HUES64 (cell line): ENCODE data around the gene CLPX.
A peak's percentile ranks its signal among the peaks of the same experiment; 100 is the strongest.
"Not testable (repeated sequence)": the region's sequence is repeated elsewhere in the genome, so short reads cannot be mapped to it uniquely, and the experiment has no call there.

ENCODE experiments used
- H3K27ac ChIP-seq: 2 replicates; pipeline ENCODE4 v1.7.0; 2013; ENCODE audit warnings: low read depth, low read length, inconsistent platforms
- H3K27me3 ChIP-seq: 2 replicates; pipeline ENCODE4 v1.6.1; 2013; ENCODE audit warnings: mild to moderate bottlenecking, low read length; ENCODE audit not compliant: insufficient read depth
- H3K36me3 ChIP-seq: 2 replicates; pipeline ENCODE4 v1.6.1; 2013; ENCODE audit warnings: mild to moderate bottlenecking, low read length; ENCODE audit not compliant: insufficient read depth
- H3K4me1 ChIP-seq: 2 replicates; pipeline ENCODE4 v1.6.1; 2013; ENCODE audit warnings: mild to moderate bottlenecking, low read length, moderate library complexity; ENCODE audit not compliant: insufficient read depth
- H3K4me3 ChIP-seq: 2 replicates; pipeline ENCODE4 v1.5.1; 2013; ENCODE audit warnings: mild to moderate bottlenecking, low read length, moderate library complexity
- H3K9ac ChIP-seq: 2 replicates; pipeline ENCODE4 v1.6.1; 2013; ENCODE audit warnings: mild to moderate bottlenecking, low read depth, low read length
- H3K9me3 ChIP-seq: 2 replicates; pipeline ENCODE4 v1.6.1; 2013; ENCODE audit warnings: low read depth, low read length; ENCODE audit not compliant: insufficient read depth
- WGBS: fragments of 150-250, 120-280 bp; methylation state at CpG from one replicate; pipeline ENCODE4 v1.1.7; 2013; ENCODE audit warnings: missing lambda C conversion rate; 5-methylcytosine and 5-hydroxymethylcytosine counted together

CLPX gene

GRCh38 chr15:65165875-65166274 is 19.3 kb downstream of the CLPX start:
- Histone ChIP-seq H3K27ac (no peak overlapping the region), H3K4me3 (no peak overlapping the region), H3K4me1 (no peaks in the 10 kb centered on the region), H3K9ac (no peak overlapping the region), H3K36me3 (peaks cover 58% of the 10 kb centered on the region), H3K9me3 (no peaks in the 10 kb centered on the region), H3K27me3 (no peaks in the 10 kb centered on the region)
- WGBS: 95% methylated on average over 2 of the region's 2 CpGs

GRCh38 chr15:65164139-65164538 is 21.0 kb downstream of the CLPX start:
- Histone ChIP-seq H3K27ac (no peak overlapping the region), H3K9me3 (no peaks in the 10 kb centered on the region), H3K9ac (no peak overlapping the region), H3K4me1 (no peaks in the 10 kb centered on the region), H3K27me3 (no peaks in the 10 kb centered on the region), H3K36me3 (peaks cover 60% of the 10 kb centered on the region), H3K4me3 (no peak overlapping the region)
- no CpG with 5 or more reads among the region's 1 CpG for WGBS

GRCh38 chr15:65163041-65163440 is 22.1 kb downstream of the CLPX start:
- H3K27ac ChIP-seq: no peak overlapping the region
- 92% methylated on average over 3 of the region's 4 CpGs for WGBS

GRCh38 chr15:65156692-65157091 is 28.4 kb downstream of the CLPX start:
- Histone ChIP-seq H3K27ac (no peak overlapping the region), H3K9ac (no peak overlapping the region), H3K4me3 (no peak overlapping the region), H3K9me3 (no peaks in the 10 kb centered on the region), H3K4me1 (no peaks in the 10 kb centered on the region), H3K27me3 (no peaks in the 10 kb centered on the region), H3K36me3 (peaks cover 91% of the 10 kb centered on the region)
- WGBS: 94% methylated on average over 5 of the region's 5 CpGs

More at GRCh38 chr15:65163041-65163440, 22.1 kb downstream of the CLPX start:
- H3K4me1 ChIP-seq: no peaks in the 10 kb centered on the region
- no peaks in the 10 kb centered on the region for H3K9me3 ChIP-seq
- no peak overlapping the region for H3K4me3 ChIP-seq
- H3K9ac ChIP-seq: no peak overlapping the region
- H3K36me3 ChIP-seq: peaks cover 70% of the 10 kb centered on the region
- no peaks in the 10 kb centered on the region for H3K27me3 ChIP-seq

GRCh38 chr15:65154720-65155119 is 30.4 kb downstream of the CLPX start:
- Histone ChIP-seq H3K9me3 (no peaks in the 10 kb centered on the region), H3K27me3 (no peaks in the 10 kb centered on the region), H3K9ac (no peak overlapping the region), H3K36me3 (peaks cover 92% of the 10 kb centered on the region), H3K4me1 (no peaks in the 10 kb centered on the region), H3K27ac (no peak overlapping the region), H3K4me3 (no peak overlapping the region)
- 93% methylated on average over 6 of the region's 6 CpGs for WGBS

- 99% methylated on average over 3 of the region's 3 CpGs for WGBS
- Histone ChIP-seq H3K27me3 (no peaks in the 10 kb centered on the region), H3K9ac (no peak overlapping the region), H3K27ac (no peak overlapping the region), H3K4me1 (no peaks in the 10 kb centered on the region), H3K4me3 (no peak overlapping the region), H3K36me3 (peaks cover 47% of the 10 kb centered on the region), H3K9me3 (no peaks in the 10 kb centered on the region)
Observed at GRCh38 chr15:65147902-65148301, 37.2 kb downstream of the CLPX start.

- Histone ChIP-seq H3K4me3 (no peak overlapping the region), H3K27ac (no peak overlapping the region), H3K9ac (no peak overlapping the region), H3K4me1 (no peaks in the 10 kb centered on the region), H3K9me3 (no peaks in the 10 kb centered on the region), H3K36me3 (peaks cover 34% of the 10 kb centered on the region), H3K27me3 (no peaks in the 10 kb centered on the region)
- WGBS: 94% methylated on average over 4 of the region's 4 CpGs
Observed at GRCh38 chr15:65146438-65146837, 38.7 kb downstream of the CLPX start.

GRCh38 chr15:65138631-65139030 is 46.5 kb downstream of the CLPX start:
- H3K9ac ChIP-seq, H3K36me3 ChIP-seq, H3K27me3 ChIP-seq, H3K27ac ChIP-seq, H3K4me1 ChIP-seq, H3K4me3 ChIP-seq: not testable (repeated sequence)
- 93% methylated on average over 6 of the region's 6 CpGs for WGBS
- H3K9me3 ChIP-seq: peaks cover 21% of the 10 kb centered on the region

- H3K9ac ChIP-seq, H3K27me3 ChIP-seq, H3K36me3 ChIP-seq, H3K4me3 ChIP-seq, H3K27ac ChIP-seq, H3K4me1 ChIP-seq: not testable (repeated sequence)
- 97% methylated on average over 4 of the region's 4 CpGs for WGBS
- peaks cover 21% of the 10 kb centered on the region for H3K9me3 ChIP-seq
Observed at GRCh38 chr15:65137893-65138292, 47.2 kb downstream of the CLPX start.

GRCh38 chr15:65137089-65137488 is 48.1 kb downstream of the CLPX start:
- not testable (repeated sequence) for H3K27ac ChIP-seq, H3K9ac ChIP-seq, H3K4me3 ChIP-seq, H3K4me1 ChIP-seq, H3K36me3 ChIP-seq, H3K27me3 ChIP-seq
- peaks cover 21% of the 10 kb centered on the region for H3K9me3 ChIP-seq
- 90% methylated on average over 7 of the region's 7 CpGs for WGBS

- 95% methylated on average over 8 of the region's 8 CpGs for WGBS
- Histone ChIP-seq H3K9me3 (peaks cover 21% of the 10 kb centered on the region), H3K27ac (no peak overlapping the region), H3K9ac (no peak overlapping the region), H3K36me3 (0 out of 2 replicates have a peak, but pooled peaks cover 4% of the 10 kb centered on the region), H3K27me3 (no peaks in the 10 kb centered on the region), H3K4me3 (peak overlapping the region; percentile 75), H3K4me1 (no peaks in the 10 kb centered on the region)
Observed at GRCh38 chr15:65134538-65134937, 50.6 kb downstream of the CLPX start.

- 2% methylated on average over 44 of the region's 45 CpGs for WGBS
- Histone ChIP-seq H3K4me3 (peak within 1 kb of the TSS; percentile 75), H3K27ac (peak within 1 kb of the TSS; percentile 33), H3K4me1 (no peaks in the 10 kb centered on the region), H3K27me3 (no peaks in the 10 kb centered on the region), H3K9ac (peak within 1 kb of the TSS; percentile 75), H3K36me3 (peaks cover 12% of the 10 kb centered on the region), H3K9me3 (peaks cover 21% of the 10 kb centered on the region)
Observed at GRCh38 chr15:65133548-65134200, 51.5 kb downstream of the CLPX start, which contains the start of gene PDCD7. TSS of gene PDCD7 (minus strand) at chr15:65133808. CDS start at chr15:65133781, 27 bp downstream.
